Osteoblast (primary cell): ENCODE data around the gene IQCH. TPM values are rescaled to one million over a fixed set of nuclear protein-coding genes. Genes with fewer than 3 reads are reported as not detected.
"Not testable (repeated sequence)": the region's sequence is repeated elsewhere in the genome, so short reads cannot be mapped to it uniquely, and the experiment has no call there.

Source experiments
- DNase-seq: peaks from one replicate; pipeline ENCODE4 v3.0.0; 2011; ENCODE audit warnings: low spot score, mixed read lengths; ENCODE audit not compliant: insufficient read length; ENCODE audit errors: missing footprints
- H2AFZ ChIP-seq: 2 replicates; pipeline ENCODE4 v1.6.0; 2011; ENCODE audit warnings: mild to moderate bottlenecking, low read length
- H3K27ac ChIP-seq: 2 replicates; pipeline ENCODE4 v1.5.1; 2011; ENCODE audit warnings: mild to moderate bottlenecking, low read depth, low read length, moderate library complexity
- H3K27me3 ChIP-seq: 2 replicates; pipeline ENCODE4 v1.6.0; 2012; ENCODE audit warnings: mild to moderate bottlenecking, control low read depth, inconsistent platforms, low read length, moderate library complexity; ENCODE audit not compliant: insufficient read depth
- H3K36me3 ChIP-seq: 2 replicates; pipeline ENCODE4 v1.5.1; 2011; ENCODE audit warnings: mild to moderate bottlenecking, low read length, control low read depth, moderate library complexity; ENCODE audit not compliant: insufficient read depth
- H3K4me1 ChIP-seq: 2 replicates; pipeline ENCODE4 v1.5.1; 2011; ENCODE audit warnings: mild to moderate bottlenecking, low read length, control low read depth, moderate library complexity; ENCODE audit not compliant: insufficient read depth
- H3K4me2 ChIP-seq: 2 replicates; pipeline ENCODE4 v1.6.0; 2011; ENCODE audit warnings: mild to moderate bottlenecking, low read length; ENCODE audit not compliant: insufficient read depth
- H3K4me3 ChIP-seq: fragments of 200-600 bp; sonication (generic); 3 replicates; pipeline ENCODE4 v1.5.1; 2012; ENCODE audit warnings: mild to moderate bottlenecking, low read length, inconsistent platforms; ENCODE audit not compliant: insufficient read depth
- H3K79me2 ChIP-seq: 2 replicates; pipeline ENCODE4 v1.6.0; 2012; ENCODE audit warnings: mild to moderate bottlenecking, low read length, control low read depth, inconsistent platforms; ENCODE audit not compliant: insufficient read depth
- H3K9me3 ChIP-seq: 2 replicates; pipeline ENCODE4 v1.5.1; 2011; ENCODE audit warnings: low read depth, low read length, control low read depth
- H4K20me1 ChIP-seq: 2 replicates; pipeline ENCODE4 v1.6.0; 2012; ENCODE audit warnings: mild to moderate bottlenecking, low read length, control low read depth; ENCODE audit not compliant: insufficient read depth
- CTCF ChIP-seq: IDR thresholded peaks from 2 replicates; pipeline ENCODE4 v1.5.1; 2011; ENCODE audit warnings: mild to moderate bottlenecking, low read depth, low read length, moderate library complexity; ENCODE audit errors: extremely low read depth
- total RNA-seq: library from RNA; depleted of rRNA; stranded (reverse); fragments of >200 nt; gene quantifications from 2 replicates; pipeline ENCODE4 v1.2.3, GENCODE V29; 2012

Gene IQCH
- total RNA-seq, 1 donor = 5.8 TPM

GRCh38 chr15:67420137-67420536, 165.6 kb downstream of the IQCH start:
- Histone ChIP-seq H3K4me3 (no peak overlapping the region), H3K27ac (no peak overlapping the region), H3K4me2 (no peak overlapping the region), H3K9me3 (no peaks in the 10 kb centered on the region), H4K20me1 (no peaks in the 10 kb centered on the region), H3K27me3 (no peaks in the 10 kb centered on the region), H3K4me1 (no peaks in the 10 kb centered on the region), H3K36me3 (no peaks in the 10 kb centered on the region), H2AFZ (no peak overlapping the region), H3K79me2 (no peaks in the 10 kb centered on the region)
- DNase-seq = no peak
- no peak for TF ChIP-seq CTCF

- H3K4me3 ChIP-seq = no peak overlapping the region
- H3K4me1 ChIP-seq = no peaks in the 10 kb centered on the region
- no peak overlapping the region for H3K4me2 ChIP-seq
- no peaks in the 10 kb centered on the region for H3K79me2 ChIP-seq
- no peaks in the 10 kb centered on the region for H3K9me3 ChIP-seq
- H3K27ac ChIP-seq = no peak overlapping the region
- H3K36me3 ChIP-seq = no peaks in the 10 kb centered on the region
- no peak for DNase-seq
- no peaks in the 10 kb centered on the region for H3K27me3 ChIP-seq
- H2AFZ ChIP-seq = no peak overlapping the region
- no peaks in the 10 kb centered on the region for H4K20me1 ChIP-seq
- no peak for TF ChIP-seq CTCF
Observed at GRCh38 chr15:67421105-67421504, 166.5 kb downstream of the IQCH start.

- no peak overlapping the region for H2AFZ ChIP-seq
- no peak overlapping the region for H3K27ac ChIP-seq
- H4K20me1 ChIP-seq = no peaks in the 10 kb centered on the region
- no peak for DNase-seq
- H3K36me3 ChIP-seq = no peaks in the 10 kb centered on the region
- no peaks in the 10 kb centered on the region for H3K79me2 ChIP-seq
- no peaks in the 10 kb centered on the region for H3K4me1 ChIP-seq
- H3K27me3 ChIP-seq = no peaks in the 10 kb centered on the region
- H3K4me3 ChIP-seq = no peak overlapping the region
- no peak for TF ChIP-seq CTCF
- no peaks in the 10 kb centered on the region for H3K9me3 ChIP-seq
- no peak overlapping the region for H3K4me2 ChIP-seq
Observed at GRCh38 chr15:67422296-67422695, 167.7 kb downstream of the IQCH start.

- no peaks in the 10 kb centered on the region for H3K36me3 ChIP-seq
- no peak overlapping the region for H3K4me3 ChIP-seq
- no peaks in the 10 kb centered on the region for H4K20me1 ChIP-seq
- peak; percentile 37 for DNase-seq
- no peaks in the 10 kb centered on the region for H3K9me3 ChIP-seq
- H3K79me2 ChIP-seq = no peaks in the 10 kb centered on the region
- no peaks in the 10 kb centered on the region for H3K27me3 ChIP-seq
- H3K27ac ChIP-seq = no peak overlapping the region
- TF ChIP-seq CTCF = peak; percentile 85
- H2AFZ ChIP-seq = no peak overlapping the region
- no peaks in the 10 kb centered on the region for H3K4me1 ChIP-seq
- no peak overlapping the region for H3K4me2 ChIP-seq
Observed at GRCh38 chr15:67433495-67434099, 179.0 kb downstream of the IQCH start.

- H4K20me1 ChIP-seq, H3K4me1 ChIP-seq, H3K27ac ChIP-seq, H3K9me3 ChIP-seq, DNase-seq, H3K4me3 ChIP-seq, H3K4me2 ChIP-seq, H3K79me2 ChIP-seq, H2AFZ ChIP-seq, H3K27me3 ChIP-seq, H3K36me3 ChIP-seq: not testable (repeated sequence)
Observed at GRCh38 chr15:67436351-67437250, 182.0 kb downstream of the IQCH start.
